ENCODE results near the gene HABP2.

The HABP2 gene

GRCh38 chr10:113609704-113610108 lies 56.9 kb downstream of the HABP2 start:
- DNase-seq: no peak

- no peak for DNase-seq
Observed at GRCh38 chr10:113610631-113611601, 58.1 kb downstream of the HABP2 start.

- DNase-seq: no peak
Observed at GRCh38 chr10:113612154-113612553, 59.3 kb downstream of the HABP2 start.

- no peak for DNase-seq
Observed at GRCh38 chr10:113613427-113613826, 60.6 kb downstream of the HABP2 start.

- no peak for DNase-seq
Observed at GRCh38 chr10:113613977-113614690, 61.3 kb downstream of the HABP2 start.

GRCh38 chr10:113616244-113617074 lies 63.6 kb downstream of the HABP2 start:
- DNase-seq: no peak

GRCh38 chr10:113617086-113617485 lies 64.2 kb downstream of the HABP2 start:
- no peak for DNase-seq

- DNase-seq: no peak
Observed at GRCh38 chr10:113618338-113618737, 65.5 kb downstream of the HABP2 start.

- no peak for DNase-seq
Observed at GRCh38 chr10:113619401-113619800, 66.5 kb downstream of the HABP2 start.

- no peak for DNase-seq
Observed at GRCh38 chr10:113620511-113620910, 67.7 kb downstream of the HABP2 start.

GRCh38 chr10:113620936-113621335 lies 68.1 kb downstream of the HABP2 start:
- DNase-seq: no peak

GRCh38 chr10:113621799-113622198 lies 68.9 kb downstream of the HABP2 start:
- no peak for DNase-seq

GRCh38 chr10:113622831-113623230 lies 70.0 kb downstream of the HABP2 start:
- no peak for DNase-seq

GRCh38 chr10:113625461-113626186 lies 72.8 kb downstream of the HABP2 start:
- DNase-seq: no peak

- DNase-seq: no peak
Observed at GRCh38 chr10:113626809-113627355, 74.0 kb downstream of the HABP2 start.

GRCh38 chr10:113627836-113628235 lies 75.0 kb downstream of the HABP2 start:
- no peak for DNase-seq

GRCh38 chr10:113628607-113629153 lies 75.8 kb downstream of the HABP2 start:
- DNase-seq: no peak

- no peak for DNase-seq
Observed at GRCh38 chr10:113630929-113631533, 78.2 kb downstream of the HABP2 start.

- DNase-seq: no peak
Observed at GRCh38 chr10:113631684-113632367, 79.0 kb downstream of the HABP2 start.
